ENCODE results near the gene NIPBL. TPM values are rescaled to one million over a fixed set of nuclear protein-coding genes. Genes with fewer than 3 reads are reported as not detected.

Gene NIPBL
- total RNA-seq, 1 donor from 2014 or later, result 29.6 TPM

- Histone ChIP-seq H3K27ac (no peak overlapping the region), H3K27me3 (no peaks in the 10 kb centered on the region), H3K4me1 (no peaks in the 10 kb centered on the region), H3K4me3 (no peak overlapping the region), H3K36me3 (peaks cover 61 to 86% of the 10 kb centered on the region in 2 donors), H3K9me3 (peaks cover 0 to 3% of the 10 kb centered on the region in 2 donors)
- intact Hi-C loops (cut with DNase I), result no loop called here
- no peak for TF ChIP-seq CTCF (IDR thresholded peaks at IDR 0.05)
- DNase-seq (ENCODE audit: low spot score in 2 of 2), result no peak
Observed at GRCh38 chr5:37111426-37112382, 235.1 kb downstream of the NIPBL start.

- no peaks in the 10 kb centered on the region for H3K27me3 ChIP-seq
- no peak overlapping the region for H3K27ac ChIP-seq
- H3K36me3 ChIP-seq, result peaks cover 58 to 85% of the 10 kb centered on the region in 2 donors
- no peak for DNase-seq (ENCODE audit: low spot score in 2 of 2)
- no peak for TF ChIP-seq CTCF (IDR thresholded peaks at IDR 0.05)
- no peaks in the 10 kb centered on the region for H3K4me1 ChIP-seq
- H3K9me3 ChIP-seq, result peaks cover 0 to 1% of the 10 kb centered on the region in 2 donors
- intact Hi-C loops (cut with DNase I), result no loop called here
- H3K4me3 ChIP-seq, result no peak overlapping the region
Observed at GRCh38 chr5:37112383-37112991, 235.9 kb downstream of the NIPBL start.

Data from ascending aorta (tissue), 2 donors.